ENCODE results near the gene RNF115. TPM values are rescaled to one million over a fixed set of nuclear protein-coding genes. Genes with fewer than 3 reads are reported as not detected.

RNF115 gene
- total RNA-seq, 6 experiments from 2014 or later = 5.3 to 10.3 (median 8.0) TPM

- Histone ChIP-seq H3K4me3 (no peak overlapping the region), H3K9me3 (no peaks in the 10 kb centered on the region), H3K27ac (peak overlapping the region in 1 of 3 donors; percentile 57), H3K36me3 (no peaks in the 10 kb centered on the region), H3K27me3 (no peaks in the 10 kb centered on the region), H3K4me1 (peaks cover 0 to 12% (median 3%) of the 10 kb centered on the region in 4 donors)
- DNase-seq = no peak
- ATAC-seq = peak in 3 of 4 donors; percentile 28 to 67 (median 48)
- WGBS (ENCODE audit: insufficient coverage, low coverage, low lambda C conversion rate, missing lambda C conversion rate) = 55% methylated on average over 1 of the region's 1 CpG
- no peak for TF ChIP-seq POLR2A (IDR thresholded peaks at IDR 0.05)
- TF ChIP-seq CTCF (IDR thresholded peaks at IDR 0.05) = no peak
- intact Hi-C loops (cut with DNase I) = no loop called here
These were observed 38.3 kb downstream of the RNF115 start for GRCh38 chr1:145785547-145785946.

- intact Hi-C loops (cut with DNase I) = no loop called here
These were observed 39.5 kb downstream of the RNF115 start for GRCh38 chr1:145784409-145784808.

GRCh38 chr1:145782272-145783099 lies 41.4 kb downstream of the RNF115 start:
- no peaks in the 10 kb centered on the region for H3K36me3 ChIP-seq
- ATAC-seq (peak; percentile 78 to 93 (median 85)), DNase-seq (no peak)
- no peak for TF ChIP-seq CTCF (IDR thresholded peaks at IDR 0.05)
- TF ChIP-seq POLR2A (IDR thresholded peaks at IDR 0.05) = peak; percentile 23
- intact Hi-C loops (cut with DNase I) = no loop called here
- H3K27ac ChIP-seq = peak overlapping the region; percentile 59 to 85 (median 76)
- H3K4me3 ChIP-seq = no peak overlapping the region
- 72% methylated on average over 9 of the region's 10 CpGs for WGBS (ENCODE audit: insufficient coverage, low coverage, low lambda C conversion rate, missing lambda C conversion rate)
- peaks cover 0 to 12% (median 3%) of the 10 kb centered on the region in 4 donors for H3K4me1 ChIP-seq
- H3K27me3 ChIP-seq = no peaks in the 10 kb centered on the region
- no peaks in the 10 kb centered on the region for H3K9me3 ChIP-seq

More at GRCh38 chr1:145784409-145784808, 39.5 kb downstream of the RNF115 start:
- Histone ChIP-seq H3K27ac (peak overlapping the region in 1 of 3 donors; percentile 57), H3K4me1 (peaks cover 0 to 12% (median 3%) of the 10 kb centered on the region in 4 donors), H3K9me3 (no peaks in the 10 kb centered on the region), H3K27me3 (no peaks in the 10 kb centered on the region), H3K36me3 (no peaks in the 10 kb centered on the region), H3K4me3 (no peak overlapping the region)
- ATAC-seq (no peak), DNase-seq (no peak)
- WGBS (ENCODE audit: insufficient coverage, low coverage, low lambda C conversion rate, missing lambda C conversion rate) = 92% methylated on average over 3 of the region's 3 CpGs
- TF ChIP-seq CTCF (IDR thresholded peaks at IDR 0.05) (no peak), POLR2A (IDR thresholded peaks at IDR 0.05) (no peak)

GRCh38 chr1:145778146-145778540 lies 45.8 kb downstream of the RNF115 start:
- no peak for TF ChIP-seq POLR2A (IDR thresholded peaks at IDR 0.05)
- no peak for TF ChIP-seq CTCF (IDR thresholded peaks at IDR 0.05)
- WGBS (ENCODE audit: insufficient coverage, low coverage, low lambda C conversion rate, missing lambda C conversion rate) = 100% methylated on average over 1 of the region's 1 CpG
- Histone ChIP-seq H3K27ac (no peak overlapping the region), H3K27me3 (no peaks in the 10 kb centered on the region), H3K36me3 (no peaks in the 10 kb centered on the region), H3K4me1 (peaks cover 0 to 6% (median 3%) of the 10 kb centered on the region in 4 donors), H3K4me3 (no peak overlapping the region), H3K9me3 (no peaks in the 10 kb centered on the region)
- intact Hi-C loops (cut with DNase I) = no loop called here
- ATAC-seq (no peak), DNase-seq (no peak)

All from right lobe of liver (tissue), 6 donors.